ENCODE measurements around the gene THPO. TPM values are rescaled to one million over a fixed set of nuclear protein-coding genes. Genes with fewer than 3 reads are reported as not detected.

THPO gene
- total and polyA plus RNA-seq, 2 experiments from 2014 or later, result 0.14 to 1.9 TPM

- TF ChIP-seq ZNF462 (CRISPR knock-in tag; IDR thresholded peaks at IDR 0.05) (no peak), CREB1 (CRISPR knock-in tag; IDR thresholded peaks at IDR 0.05; ENCODE audit: low read depth) (no peak), EZH2phosphoT487 (IDR thresholded peaks at IDR 0.05; ENCODE audit: unreplicated experiment) (no peak), STAT1 (IDR thresholded peaks at IDR 0.05; ENCODE audit: unreplicated experiment) (no peak), CTCF (conservative IDR thresholded peaks at IDR 0.05; ENCODE audit: low read depth in 2 of 2) (no peak), POLR2AphosphoS5 (IDR thresholded peaks at IDR 0.05; ENCODE audit: low read depth) (no peak), ETS1 (IDR thresholded peaks at IDR 0.05) (no peak), EZH2 (IDR thresholded peaks at IDR 0.05; ENCODE audit: low read depth, unreplicated experiment) (no peak)
Observed at GRCh38 chr3:184368586-184369183, 9.3 kb downstream of the THPO start (continued).
